GM21360 (cell line): ENCODE measurements around the gene UCHL5.
"Not testable (repeated sequence)": the region's sequence is repeated elsewhere in the genome, so short reads cannot be mapped to it uniquely, and the experiment has no call there.

Experiments
- ATAC-seq: cut with Tn5 transposase; IDR thresholded peaks from one replicate; pipeline ENCODE4 v1.9.1; 2021; ENCODE audit warnings: mild to moderate bottlenecking, moderate library complexity; ENCODE audit not compliant: unreplicated experiment

Gene UCHL5

GRCh38 chr1:193013005-193013404, 46.2 kb downstream of the UCHL5 start:
- no peak for ATAC-seq

GRCh38 chr1:193011406-193011805, 47.8 kb downstream of the UCHL5 start:
- no peak for ATAC-seq

GRCh38 chr1:193009501-193009900, 49.7 kb downstream of the UCHL5 start:
- ATAC-seq = no peak

GRCh38 chr1:193005785-193006184, 53.4 kb downstream of the UCHL5 start:
- no peak for ATAC-seq

- ATAC-seq = no peak
These were observed 60.6 kb downstream of the UCHL5 start for GRCh38 chr1:192998536-192998935.

- ATAC-seq = no peak
These were observed 65.0 kb downstream of the UCHL5 start for GRCh38 chr1:192994141-192994540.

GRCh38 chr1:192993426-192994085, 65.6 kb downstream of the UCHL5 start:
- no peak for ATAC-seq

GRCh38 chr1:192986748-192987334, 72.3 kb downstream of the UCHL5 start:
- not testable (repeated sequence) for ATAC-seq

- no peak for ATAC-seq
These were observed 72.9 kb downstream of the UCHL5 start for GRCh38 chr1:192986110-192986747.

GRCh38 chr1:192984080-192984479, 75.1 kb downstream of the UCHL5 start:
- ATAC-seq = peak; percentile 39

- peak; percentile 86 for ATAC-seq
These were observed 75.7 kb downstream of the UCHL5 start for GRCh38 chr1:192983349-192983980.

- ATAC-seq = no peak
These were observed 78.3 kb downstream of the UCHL5 start for GRCh38 chr1:192980856-192981255.

GRCh38 chr1:192980334-192980733, 78.8 kb downstream of the UCHL5 start:
- ATAC-seq = not testable (repeated sequence)

GRCh38 chr1:192979542-192979941, 79.6 kb downstream of the UCHL5 start:
- no peak for ATAC-seq

GRCh38 chr1:192978195-192978710, 80.9 kb downstream of the UCHL5 start:
- ATAC-seq = no peak

GRCh38 chr1:192977089-192977706, 82.0 kb downstream of the UCHL5 start:
- ATAC-seq = no peak

- ATAC-seq = no peak
These were observed 82.6 kb downstream of the UCHL5 start for GRCh38 chr1:192976576-192976975.

GRCh38 chr1:192974701-192975100, 84.5 kb downstream of the UCHL5 start:
- ATAC-seq = no peak

GRCh38 chr1:192973988-192974387, 85.2 kb downstream of the UCHL5 start:
- ATAC-seq = no peak

GRCh38 chr1:192973202-192973601, 86.0 kb downstream of the UCHL5 start:
- ATAC-seq = no peak

- ATAC-seq = no peak
These were observed 90.1 kb downstream of the UCHL5 start for GRCh38 chr1:192969091-192969490.
